HepG2 (cell line): ENCODE measurements around the gene ZCRB1. TPM values are rescaled to one million over a fixed set of nuclear protein-coding genes. Genes with fewer than 3 reads are reported as not detected.
"Not testable (repeated sequence)": the region's sequence is repeated elsewhere in the genome, so short reads cannot be mapped to it uniquely, and the experiment has no call there.

ENCODE experiments used
- ATAC-seq: fragments of 200-7000 bp; cut with Tn5 transposase; 3 replicates; pipeline ENCODE4 v1.9.1; 2020; ENCODE audit warnings: mild to moderate bottlenecking, moderate library complexity
- BruUV-seq: library from RNA; stranded (reverse); fragments of 400-500 nt; replicated peaks from 2 replicates; lab custom pipeline; 2021; lab: Mats Ljungman, UMichigan
- CTCF ChIA-PET: fragments of 300-600 bp; formaldehyde crosslinking; extraction: SDS; loops from one replicate; lab custom pipeline; 2021; ENCODE audit warnings: low total read pairs, inconsistent platforms, low intra/inter-chr PET ratio; lab: Yijun Ruan, JAX
- POLR2A ChIA-PET: fragments of 350-600 bp; sonication (Branson Sonifier 250); formaldehyde crosslinking; loops from one replicate; lab custom pipeline; 2020; ENCODE audit warnings: antibody characterized with exemption, inconsistent platforms; lab: Yijun Ruan, JAX
- DNase-seq: peaks from one replicate; pipeline ENCODE4 v3.0.0-alpha.2; 2015; ENCODE audit warnings: low spot score
- FAIRE-seq: peaks from 3 replicates; lab custom pipeline; 2011; peaks lifted over from hg19 to GRCh38; lab: Jason Lieb, UNC
- H2AFZ ChIP-seq: one replicate; pipeline ENCODE4 v1.6.1; 2011; ENCODE audit warnings: low read length, inconsistent platforms
- H3K27ac ChIP-seq: fragments of 300-600 bp; 3 replicates; pipeline ENCODE4 v1.8.0; 2011; ENCODE audit warnings: mixed run types, mild to moderate bottlenecking, mixed read lengths, low read length, inconsistent platforms; ENCODE audit not compliant: insufficient read depth; ENCODE audit errors: extremely low read length
- H3K27me3 ChIP-seq, 2 experiments: fragments of 200-600 bp in 1 of 2; 2 replicates in 1 of 2; 3 replicates in 1 of 2; pipeline versions ENCODE4 v1.6.0 to v1.8.0; 2011; ENCODE audit warnings: low read length in 2 of 2, mild to moderate bottlenecking in 2 of 2, moderate library complexity in 2 of 2, inconsistent platforms in 1 of 2; ENCODE audit not compliant: insufficient read depth in 2 of 2, control insufficient read depth in 1 of 2
- H3K36me3 ChIP-seq, 2 experiments: fragments of 200-600 bp in 1 of 2; replicated peaks in 1 of 2; 2 replicates in 1 of 2; 3 replicates in 1 of 2; pipeline versions ENCODE4 v1.5.1 to v1.8.0; 2011; ENCODE audit warnings: low read length in 2 of 2, inconsistent platforms in 1 of 2; ENCODE audit not compliant: insufficient read depth in 2 of 2, control insufficient read depth in 1 of 2
- H3K4me1 ChIP-seq: 2 replicates; pipeline ENCODE4 v1.5.1; 2012; ENCODE audit warnings: low read length, inconsistent platforms; ENCODE audit not compliant: insufficient read depth
- H3K4me2 ChIP-seq: 2 replicates; pipeline ENCODE4 v1.6.0; 2011; ENCODE audit warnings: low read depth, low read length, inconsistent platforms
- H3K4me3 ChIP-seq, 3 experiments: fragments of 200-600 bp in 1 of 3; sonication (generic), shearing (Covaris generic) in 1 of 3; replicated peaks in 1 of 3; 2 replicates each; pipeline ENCODE4 v1.5.1; 2011 to 2016; ENCODE audit warnings: low read length in 3 of 3, inconsistent platforms in 2 of 3, low read depth in 2 of 3, mild to moderate bottlenecking in 2 of 3, control low read depth in 1 of 3, mixed read lengths in 1 of 3; ENCODE audit not compliant: insufficient read depth in 1 of 3
- H3K79me2 ChIP-seq: one replicate; pipeline ENCODE4 v1.6.1; 2011; ENCODE audit warnings: low read length, inconsistent platforms; ENCODE audit not compliant: insufficient read depth
- H3K9ac ChIP-seq: 2 replicates; pipeline ENCODE4 v1.6.0; 2011; ENCODE audit warnings: mild to moderate bottlenecking, low read depth, low read length, inconsistent platforms; ENCODE audit not compliant: insufficient read depth
- H3K9me3 ChIP-seq: 2 replicates; pipeline ENCODE4 v1.5.1; 2012; ENCODE audit warnings: mild to moderate bottlenecking, low read length
- H4K20me1 ChIP-seq: 2 replicates; pipeline ENCODE4 v1.6.0; 2011; ENCODE audit warnings: inconsistent platforms, mild to moderate bottlenecking, low read length, moderate library complexity; ENCODE audit not compliant: insufficient read depth
- BCL6 ChIP-seq: IDR thresholded peaks from 2 replicates; pipeline ENCODE4 v1.6.1; 2016; ENCODE audit warnings: missing genetic modification reagents, missing compliant biosample characterization
- NFYC ChIP-seq: IDR thresholded peaks from 2 replicates; pipeline ENCODE4 v1.6.1; 2016; ENCODE audit warnings: missing genetic modification reagents, missing compliant biosample characterization
- XRCC5 ChIP-seq: fragments of 200-400 bp; formaldehyde crosslinking; optimal IDR thresholded peaks from 2 replicates; pipeline ENCODE3; 2017; ENCODE audit warnings: mild to moderate bottlenecking, low read length
- ZBTB1 ChIP-seq: sonication (generic); formaldehyde crosslinking; IDR thresholded peaks from 2 replicates; pipeline ENCODE4 v1.4.0; 2020; ENCODE audit warnings: missing genetic modification reagents, borderline replicate concordance
- ZNF616 ChIP-seq: sonication (generic); formaldehyde crosslinking; IDR thresholded peaks from 2 replicates; pipeline ENCODE4 v1.5.0; 2020; ENCODE audit warnings: low read depth, mild to moderate bottlenecking, missing genetic modification reagents
- WGBS: methylation state at CpG from one replicate; pipeline ENCODE4 v1.1.6; 2017; ENCODE audit warnings: low lambda C conversion rate; 5-methylcytosine and 5-hydroxymethylcytosine counted together
- in situ Hi-C: cut with HindIII; loops from 2 replicates; pipeline ENCODE4 v1.10.0; 2017; ENCODE audit warnings: low pct_unique_long_range_greater_than_20kb; ENCODE audit not compliant: extremely low pct_ligation_motif_present
- intact Hi-C: fragments of 100-400 bp; cut with micrococcal nuclease; formaldehyde crosslinking; loops from one replicate; pipeline ENCODE4 v1.10.0; 2022; ENCODE audit not compliant: unreplicated experiment
- polyA plus RNA-seq, 8 experiments: library from polyadenylated mRNA; depleted of rRNA in 3 of 8; stranded (reverse) in 7 of 8; unstranded in 1 of 8; fragments of >200 nt; fragmentation: Illumina TruSeq in 4 of 8; extraction: Trizol in 4 of 8; gene quantifications; 2 replicates each; pipeline versions ENCODE4 v1.2.1 to v1.2.3, GENCODE V29; 2011 to 2016; ENCODE audit warnings: low read depth in 4 of 8, missing spikeins in 1 of 8, mixed read lengths in 1 of 8; ENCODE audit not compliant: insufficient read depth in 1 of 8
- total RNA-seq, 5 experiments: library from RNA; depleted of rRNA; stranded (reverse); fragments of >200 nt; fragmentation: Illumina TruSeq; extraction: Trizol; gene quantifications; 2 replicates each; pipeline ENCODE4 v1.2.3, GENCODE V29; 2016; ENCODE audit warnings: low read depth in 1 of 5
- TF ChIP-seq, protein P1 (sequence below): sonication (generic); formaldehyde crosslinking; IDR thresholded peaks from 2 replicates; pipeline ENCODE4 v1.4.0; 2020; ENCODE audit warnings: mild to moderate bottlenecking, missing genetic modification reagents
- TF ChIP-seq, protein P2 (sequence below): sonication (generic); formaldehyde crosslinking; IDR thresholded peaks from 2 replicates; pipeline ENCODE4 v1.4.0; 2020; ENCODE audit warnings: missing genetic modification reagents

Gene ZCRB1
- total and polyA plus RNA-seq, 2 of the 13 experiments (the other 11 are each of a cell fraction or from before 2014, with no cell fraction given): 43.5 to 49.8 TPM

DNA sequence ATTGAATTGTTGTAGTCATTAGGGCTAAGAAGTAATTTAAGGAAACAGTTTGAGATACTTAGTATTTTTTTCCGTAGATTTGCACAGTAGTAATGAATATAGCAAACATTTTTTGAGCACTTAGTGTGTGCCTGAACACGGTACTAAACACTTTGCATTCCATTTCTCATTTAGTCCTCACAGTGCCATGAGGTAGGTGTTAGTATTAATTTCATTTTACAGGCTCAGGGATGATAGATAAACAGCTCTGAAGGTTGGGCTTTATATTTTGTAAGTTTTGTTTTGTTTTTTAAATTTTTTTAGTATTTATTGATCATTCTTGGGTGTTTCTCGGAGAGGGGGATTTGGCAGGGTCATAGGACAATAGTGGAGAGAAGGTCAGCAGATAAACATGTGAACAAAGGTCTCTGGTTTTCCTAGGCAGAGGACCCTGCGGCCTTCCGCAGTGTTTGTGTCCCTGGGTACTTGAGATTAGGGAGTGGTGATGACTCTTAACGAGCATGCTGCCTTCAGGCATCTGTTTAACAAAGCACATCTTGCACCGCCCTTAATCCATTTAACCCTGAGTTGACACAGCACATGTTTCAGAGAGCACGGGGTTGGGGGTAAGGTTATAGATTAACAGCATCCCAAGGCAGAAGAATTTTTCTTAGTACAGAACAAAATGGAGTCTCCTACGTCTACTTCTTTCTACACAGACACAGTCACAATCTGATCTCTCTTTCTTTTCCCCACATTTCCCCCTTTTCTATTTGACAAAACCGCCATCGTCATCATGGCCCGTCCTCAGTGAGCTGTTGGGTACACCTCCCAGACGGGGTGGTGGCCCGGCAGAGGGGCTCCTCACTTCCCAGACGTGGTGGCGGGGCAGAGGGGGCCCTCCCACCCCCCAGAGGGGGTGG lies 23.5 kb upstream of the ZCRB1 start:
- H3K27ac ChIP-seq, BruUV-seq, H3K9me3 ChIP-seq, H3K4me3 ChIP-seq, H3K9ac ChIP-seq, H3K27me3 ChIP-seq, DNase-seq, FAIRE-seq, CTCF ChIA-PET, H2AFZ ChIP-seq, POLR2A ChIA-PET, H3K4me1 ChIP-seq, in situ Hi-C loops, intact Hi-C loops, H3K36me3 ChIP-seq, H4K20me1 ChIP-seq: not testable (repeated sequence)
- TF ChIP-seq BCL6 (CRISPR knock-in tag): peak; percentile 23; the same call in 1 of the 2 replicates
- ATAC-seq: peak; percentile 87
- 64% methylated on average over 11 of the region's 16 CpGs for WGBS
- Histone ChIP-seq H3K79me2 (peaks cover 27% of the 10 kb centered on the region), H3K4me2 (peak overlapping the region; percentile 32; the same call in 1 of the 2 replicates)

DNA sequence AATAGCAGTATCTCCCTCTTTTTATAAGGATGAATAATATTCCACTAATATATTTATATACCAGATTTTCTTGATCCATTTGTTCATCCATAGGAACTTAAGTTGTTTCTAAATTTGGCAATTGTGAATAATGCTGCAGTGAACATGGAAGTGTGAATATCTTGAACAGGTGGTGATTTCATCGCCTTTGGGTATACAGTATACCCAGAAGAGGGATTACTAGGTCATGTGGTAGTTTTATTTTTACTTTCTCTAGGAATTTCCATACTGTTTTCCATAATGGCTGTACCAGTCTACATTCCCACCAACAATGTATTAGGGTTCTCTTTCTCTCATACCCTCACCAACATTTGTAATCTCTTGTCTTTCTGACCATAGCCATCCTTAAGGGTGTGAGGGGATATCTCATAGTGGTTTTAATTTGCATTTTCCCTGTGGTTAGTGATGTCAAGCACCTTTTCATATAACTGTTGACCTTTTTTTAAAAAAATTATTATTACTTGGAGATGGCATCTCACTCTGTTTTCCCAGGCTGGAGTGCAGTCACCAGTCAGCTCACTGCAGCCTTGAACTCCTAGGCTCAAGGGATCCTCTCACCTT lies 20.6 kb upstream of the ZCRB1 start:
- Histone ChIP-seq H3K4me3 (no peak overlapping the region), H3K27ac (no peak overlapping the region), H3K36me3 (peaks cover 2 to 7% of the 10 kb centered on the region in 2 experiments; a peak in 2 of 5 replicates), H3K79me2 (peaks cover 49% of the 10 kb centered on the region), H3K9me3 (no peaks in the 10 kb centered on the region), H3K4me2 (no peak overlapping the region), H2AFZ (no peak overlapping the region), H3K27me3 (no peaks in the 10 kb centered on the region), H3K9ac (no peak overlapping the region), H4K20me1 (0 out of 2 replicates have a peak, but pooled peaks cover 3% of the 10 kb centered on the region), H3K4me1 (peaks cover 4% of the 10 kb centered on the region; the same call in 1 of the 2 replicates)
- TF ChIP-seq XRCC5 (no peak), NFYC (CRISPR knock-in tag) (no peak), ZNF616 (no peak), ZBTB1 (CRISPR knock-in tag) (no peak)
- TF ChIP-seq, protein P1, sequence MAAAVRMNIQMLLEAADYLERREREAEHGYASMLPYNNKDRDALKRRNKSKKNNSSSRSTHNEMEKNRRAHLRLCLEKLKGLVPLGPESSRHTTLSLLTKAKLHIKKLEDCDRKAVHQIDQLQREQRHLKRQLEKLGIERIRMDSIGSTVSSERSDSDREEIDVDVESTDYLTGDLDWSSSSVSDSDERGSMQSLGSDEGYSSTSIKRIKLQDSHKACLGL: no peak
- TF ChIP-seq, protein P2, sequence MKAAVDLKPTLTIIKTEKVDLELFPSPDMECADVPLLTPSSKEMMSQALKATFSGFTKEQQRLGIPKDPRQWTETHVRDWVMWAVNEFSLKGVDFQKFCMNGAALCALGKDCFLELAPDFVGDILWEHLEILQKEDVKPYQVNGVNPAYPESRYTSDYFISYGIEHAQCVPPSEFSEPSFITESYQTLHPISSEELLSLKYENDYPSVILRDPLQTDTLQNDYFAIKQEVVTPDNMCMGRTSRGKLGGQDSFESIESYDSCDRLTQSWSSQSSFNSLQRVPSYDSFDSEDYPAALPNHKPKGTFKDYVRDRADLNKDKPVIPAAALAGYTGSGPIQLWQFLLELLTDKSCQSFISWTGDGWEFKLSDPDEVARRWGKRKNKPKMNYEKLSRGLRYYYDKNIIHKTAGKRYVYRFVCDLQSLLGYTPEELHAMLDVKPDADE (CRISPR knock-in tag): no peak
- in situ Hi-C loops: no loop called here
- DNase-seq (no peak), ATAC-seq (no peak), FAIRE-seq (no peak)
- ChIA-PET CTCF (no interaction called here), POLR2A (no interaction called here)
- no TSS peak for BruUV-seq
- intact Hi-C loops: no loop called here
- WGBS: 100% methylated on average over 1 of the region's 1 CpG
